K562 (cell line): ENCODE results near the gene ERBB3. TPM values are rescaled to one million over a fixed set of nuclear protein-coding genes. Genes with fewer than 3 reads are reported as not detected.

ENCODE experiments used
- ESRRA ChIP-seq: fragments of 450-650 bp; IDR thresholded peaks from 2 replicates; pipeline ENCODE4 v1.6.1; 2014; ENCODE audit warnings: low read depth, mild to moderate bottlenecking, moderate library complexity, borderline replicate concordance
- ETV5 ChIP-seq: sonication (generic); formaldehyde crosslinking; IDR thresholded peaks from 2 replicates; pipeline ENCODE4 v1.4.0; 2020; ENCODE audit warnings: low read depth, mild to moderate bottlenecking, missing genetic modification reagents
- GATAD2A ChIP-seq: fragments of 450-650 bp; IDR thresholded peaks from 2 replicates; pipeline ENCODE4 v1.6.1; 2017
- GATAD2B ChIP-seq: fragments of 450-650 bp; IDR thresholded peaks from 2 replicates; pipeline ENCODE4 v1.6.1; 2017; ENCODE audit warnings: mild to moderate bottlenecking, borderline replicate concordance
- GMEB1 ChIP-seq: fragments of 250-450 bp; sonication (Bioruptor Pico); IDR thresholded peaks from 2 replicates; pipeline ENCODE4 v1.4.0; 2020; ENCODE audit warnings: mild to moderate bottlenecking
- LEF1 ChIP-seq: fragments of 450-650 bp; IDR thresholded peaks from 2 replicates; pipeline ENCODE4 v1.6.1; 2016; ENCODE audit warnings: mild to moderate bottlenecking
- MXI1 ChIP-seq: IDR thresholded peaks from 2 replicates; pipeline ENCODE4 v1.6.1; 2011; ENCODE audit warnings: low read depth, mild to moderate bottlenecking, improper control_type of control experiment, low read length
- MYC ChIP-seq, 2 experiments: fragments of 250-450 bp in 1 of 2; sonication (Bioruptor Pico) in 1 of 2; IDR thresholded peaks; 2 replicates each; pipeline versions ENCODE4 v1.5.1 to v1.6.1; 2012 to 2021; ENCODE audit warnings: low read depth in 2 of 2, borderline replicate concordance in 1 of 2, improper control_type of control experiment in 1 of 2, low read length in 1 of 2, mild to moderate bottlenecking in 1 of 2, moderate library complexity in 1 of 2
- NBN ChIP-seq: fragments of 450-650 bp; IDR thresholded peaks from 2 replicates; pipeline ENCODE4 v1.6.1; 2016; ENCODE audit warnings: low read depth, mild to moderate bottlenecking
- NFIC ChIP-seq: fragments of 450-650 bp; IDR thresholded peaks from 2 replicates; pipeline ENCODE4 v1.6.1; 2017; ENCODE audit warnings: mild to moderate bottlenecking, inconsistent platforms
- NRF1 ChIP-seq, 2 experiments: fragments of 450-650 bp; IDR thresholded peaks in 1 of 2; conservative IDR thresholded peaks in 1 of 2; 2 replicates each; pipeline ENCODE4 v1.6.1; 2014; ENCODE audit warnings: mild to moderate bottlenecking in 2 of 2
- PHF8 ChIP-seq: fragments of 200-600 bp; sonication (generic); IDR thresholded peaks from 2 replicates; pipeline ENCODE4 v1.6.1; 2012; ENCODE audit warnings: mixed run types, mild to moderate bottlenecking, inconsistent platforms, low read length, moderate library complexity, borderline replicate concordance
- PRDM10 ChIP-seq: fragments of 450-650 bp; IDR thresholded peaks from 2 replicates; pipeline ENCODE4 v1.6.1; 2018; ENCODE audit not compliant: partially characterized antibody
- RBFOX2 ChIP-seq: fragments of 200-400 bp; formaldehyde crosslinking; IDR thresholded peaks from 2 replicates; pipeline ENCODE4 v1.6.1; 2017; ENCODE audit warnings: low read depth, mild to moderate bottlenecking, low read length, moderate library complexity
- SIX5 ChIP-seq, 2 experiments: IDR thresholded peaks; 2 replicates each; pipeline ENCODE4 v1.6.1; 2011; ENCODE audit warnings: low read length in 2 of 2, borderline replicate concordance in 1 of 2, low read depth in 1 of 2, mild to moderate bottlenecking in 1 of 2, moderate library complexity in 1 of 2; ENCODE audit not compliant: insufficient read depth in 1 of 2
- SMAD1 ChIP-seq: fragments of 150-350 bp; IDR thresholded peaks from 2 replicates; pipeline ENCODE4 v1.6.1; 2014; ENCODE audit warnings: low read length, low read depth; ENCODE audit not compliant: partially characterized antibody
- SP1 ChIP-seq: sonication (generic); formaldehyde crosslinking; IDR thresholded peaks from 2 replicates; pipeline ENCODE4 v1.8.1; 2022; ENCODE audit warnings: mild to moderate bottlenecking, missing genetic modification reagents
- TOE1 ChIP-seq, 2 experiments: fragments of 450-650 bp in 1 of 2; sonication (generic) in 1 of 2; formaldehyde crosslinking in 1 of 2; IDR thresholded peaks; 2 replicates each; pipeline versions ENCODE4 v1.7.1 to v1.8.0; 2016 to 2022; ENCODE audit warnings: borderline replicate concordance in 2 of 2, mild to moderate bottlenecking in 2 of 2, antibody characterized with exemption in 1 of 2, inconsistent platforms in 1 of 2, low read depth in 1 of 2, missing genetic modification reagents in 1 of 2, moderate library complexity in 1 of 2
- ZBTB12 ChIP-seq: fragments of 250-450 bp; sonication (Bioruptor Pico); IDR thresholded peaks from 2 replicates; pipeline ENCODE4 v1.4.0; 2020
- ZNF143 ChIP-seq: sonication (generic); formaldehyde crosslinking; IDR thresholded peaks from 2 replicates; pipeline ENCODE4 v1.9.0; 2022; ENCODE audit warnings: mild to moderate bottlenecking, missing genetic modification reagents
- ZNF232 ChIP-seq: sonication (generic); formaldehyde crosslinking; IDR thresholded peaks from 2 replicates; pipeline ENCODE4 v1.8.0; 2022; ENCODE audit warnings: mild to moderate bottlenecking, missing genetic modification reagents
- polyA plus RNA-seq, 8 experiments: library from polyadenylated mRNA; depleted of rRNA in 4 of 8; stranded (reverse) in 5 of 8; unstranded in 3 of 8; fragments of >200 nt; fragmentation: Nextera tagmentation in 2 of 8; fragmentation: Illumina TruSeq in 1 of 8; extraction: Ambion mirVana in 2 of 8; extraction: Trizol in 1 of 8; gene quantifications; 2 replicates each; pipeline versions ENCODE4 v1.2.1 to v1.2.3, GENCODE V29; 2011 to 2014; ENCODE audit warnings: inconsistent platforms in 1 of 8, missing spikeins in 1 of 8
- total RNA-seq, 7 experiments: library from RNA; depleted of rRNA in 6 of 7; stranded (reverse); fragments of >200 nt in 6 of 7; fragmentation: Illumina TruSeq in 2 of 7; extraction: Trizol in 2 of 7; gene quantifications; 2 replicates each; pipeline versions ENCODE4 v1.2.1 to v1.2.3, GENCODE V29; 2011 to 2021; ENCODE audit warnings: low replicate concordance in 1 of 7

The ERBB3 gene
- total and polyA plus RNA-seq, 9 of the 15 experiments (the other 6 are each of a cell fraction or from before 2014, with no cell fraction given) = 1.5 to 5.4 (median 3.8) TPM

DNA sequence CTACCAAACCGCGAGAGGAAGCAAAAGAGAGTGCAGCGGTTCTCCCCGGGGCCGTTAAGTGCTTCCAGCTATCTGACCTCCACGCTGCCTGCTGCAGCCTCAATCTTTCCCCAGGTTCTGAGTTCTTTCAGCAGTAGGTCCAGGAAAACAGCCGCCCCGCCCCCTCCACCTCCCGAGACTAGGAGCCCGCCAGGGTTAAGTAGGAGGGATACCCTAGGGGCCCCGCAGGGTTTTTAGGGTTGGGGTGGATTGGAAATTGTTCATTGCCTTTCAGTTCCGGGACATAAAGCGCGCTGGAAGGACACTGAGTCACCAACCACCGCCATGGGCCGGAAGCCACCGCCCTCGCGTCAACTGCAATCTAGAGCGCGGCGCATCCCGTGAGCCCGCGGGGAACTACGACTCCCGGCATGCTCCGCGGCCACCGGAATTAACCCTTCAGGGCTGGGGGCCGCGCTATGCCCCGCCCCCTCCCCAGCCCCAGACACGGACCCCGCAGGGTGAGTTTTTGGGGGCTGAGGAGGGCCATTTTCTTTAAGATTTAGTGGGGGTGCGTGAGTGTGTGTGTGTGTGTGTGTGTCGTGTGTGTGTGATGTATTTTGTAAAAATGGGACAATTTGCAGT is 72.3 kb downstream of the ERBB3 start, which contains the start of gene MYL6B (continued):
- peak; percentile 27; the same call in 1 of the 2 replicates for TF ChIP-seq ZBTB12 (CRISPR knock-in tag)
- peak; percentile 71 to 75; a peak in 3 of 4 replicates for TF ChIP-seq SIX5 (IDR thresholded peaks at IDR 0.05; ENCODE audit: borderline replicate concordance in 1 of 2, insufficient read depth in 1 of 2, low read depth in 1 of 2, low read length in 2 of 2)
- 0 out of 2 replicates have a peak, but pooled peaks have one; percentile 22 for TF ChIP-seq LEF1
- peak; percentile 88 for TF ChIP-seq MYC (IDR thresholded peaks at IDR 0.05; ENCODE audit: low read depth, low read length)
- TF ChIP-seq MYC (CRISPR knock-in tag; IDR thresholded peaks at IDR 0.05; ENCODE audit: borderline replicate concordance, low read depth) = no peak
- peak; percentile 78 for TF ChIP-seq SP1 (CRISPR knock-in tag)
- peak; percentile 52; the same call in 1 of the 2 replicates for TF ChIP-seq GATAD2B
- peak; percentile 89 for TF ChIP-seq ETV5
- TF ChIP-seq MXI1 = 0 out of 2 replicates have a peak, but pooled peaks have one; percentile 46
- peak; percentile 30 for TF ChIP-seq SMAD1
- TF ChIP-seq NBN = peak; percentile 45; the same call in 1 of the 2 replicates
- TF ChIP-seq TOE1 (IDR thresholded peaks at IDR 0.05; ENCODE audit: borderline replicate concordance) = peak; percentile 88
- TF ChIP-seq TOE1 (CRISPR knock-in tag; IDR thresholded peaks at IDR 0.05; ENCODE audit: borderline replicate concordance, low read depth) = no peak
- TF ChIP-seq RBFOX2 = peak; percentile 88
- TF ChIP-seq ZNF143 = peak; percentile 91
- no peak for TF ChIP-seq PRDM10
- peak; percentile 87 for TF ChIP-seq GATAD2A
- TF ChIP-seq NFIC = peak; percentile 31
- TF ChIP-seq GMEB1 (CRISPR knock-in tag) = peak; percentile 81
- peak; percentile 66 for TF ChIP-seq PHF8
- peak; percentile 49 to 56 for TF ChIP-seq NRF1 (conservative IDR thresholded peaks at IDR 0.05 in 1 of 2, IDR thresholded peaks at IDR 0.05 in 1 of 2)
- TF ChIP-seq ESRRA = peak; percentile 25; the same call in 1 of the 2 replicates
- TF ChIP-seq ZNF232 = no peak
